Ishikawa (cell line): ENCODE data around the gene INHBB.

Experiments used
- EP300 ChIP-seq: IDR thresholded peaks from 2 replicates; pipeline ENCODE4 v1.6.1; 2012; ENCODE audit warnings: borderline replicate concordance
- FOXM1 ChIP-seq: IDR thresholded peaks from 2 replicates; pipeline ENCODE4 v1.6.1; 2012; ENCODE audit warnings: low read depth, borderline replicate concordance
- RAD21 ChIP-seq: IDR thresholded peaks from 2 replicates; pipeline ENCODE4 v1.6.1; 2012; ENCODE audit warnings: low read depth
- TAF1 ChIP-seq: IDR thresholded peaks from 2 replicates; pipeline ENCODE4 v1.6.1; 2012; ENCODE audit warnings: low read depth, mild to moderate bottlenecking
- TEAD4 ChIP-seq: IDR thresholded peaks from 2 replicates; pipeline ENCODE4 v1.6.1; 2012
- YY1 ChIP-seq: IDR thresholded peaks from 2 replicates; pipeline ENCODE4 v1.6.1; 2012; ENCODE audit warnings: low read depth
- TF ChIP-seq, protein P1 (sequence below): IDR thresholded peaks from 2 replicates; pipeline ENCODE4 v1.6.1; 2012; ENCODE audit warnings: low read depth, mild to moderate bottlenecking

DNA sequence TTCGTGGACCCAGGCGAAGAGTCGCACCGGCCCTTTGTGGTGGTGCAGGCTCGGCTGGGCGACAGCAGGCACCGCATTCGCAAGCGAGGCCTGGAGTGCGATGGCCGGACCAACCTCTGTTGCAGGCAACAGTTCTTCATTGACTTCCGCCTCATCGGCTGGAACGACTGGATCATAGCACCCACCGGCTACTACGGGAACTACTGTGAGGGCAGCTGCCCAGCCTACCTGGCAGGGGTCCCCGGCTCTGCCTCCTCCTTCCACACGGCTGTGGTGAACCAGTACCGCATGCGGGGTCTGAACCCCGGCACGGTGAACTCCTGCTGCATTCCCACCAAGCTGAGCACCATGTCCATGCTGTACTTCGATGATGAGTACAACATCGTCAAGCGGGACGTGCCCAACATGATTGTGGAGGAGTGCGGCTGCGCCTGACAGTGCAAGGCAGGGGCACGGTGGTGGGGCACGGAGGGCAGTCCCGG, 3.5 kb downstream of the INHBB start:
- no peak for TF ChIP-seq YY1
- TF ChIP-seq TEAD4, result no peak
- TF ChIP-seq RAD21, result no peak
- no peak for TF ChIP-seq TAF1
- TF ChIP-seq, protein P1, sequence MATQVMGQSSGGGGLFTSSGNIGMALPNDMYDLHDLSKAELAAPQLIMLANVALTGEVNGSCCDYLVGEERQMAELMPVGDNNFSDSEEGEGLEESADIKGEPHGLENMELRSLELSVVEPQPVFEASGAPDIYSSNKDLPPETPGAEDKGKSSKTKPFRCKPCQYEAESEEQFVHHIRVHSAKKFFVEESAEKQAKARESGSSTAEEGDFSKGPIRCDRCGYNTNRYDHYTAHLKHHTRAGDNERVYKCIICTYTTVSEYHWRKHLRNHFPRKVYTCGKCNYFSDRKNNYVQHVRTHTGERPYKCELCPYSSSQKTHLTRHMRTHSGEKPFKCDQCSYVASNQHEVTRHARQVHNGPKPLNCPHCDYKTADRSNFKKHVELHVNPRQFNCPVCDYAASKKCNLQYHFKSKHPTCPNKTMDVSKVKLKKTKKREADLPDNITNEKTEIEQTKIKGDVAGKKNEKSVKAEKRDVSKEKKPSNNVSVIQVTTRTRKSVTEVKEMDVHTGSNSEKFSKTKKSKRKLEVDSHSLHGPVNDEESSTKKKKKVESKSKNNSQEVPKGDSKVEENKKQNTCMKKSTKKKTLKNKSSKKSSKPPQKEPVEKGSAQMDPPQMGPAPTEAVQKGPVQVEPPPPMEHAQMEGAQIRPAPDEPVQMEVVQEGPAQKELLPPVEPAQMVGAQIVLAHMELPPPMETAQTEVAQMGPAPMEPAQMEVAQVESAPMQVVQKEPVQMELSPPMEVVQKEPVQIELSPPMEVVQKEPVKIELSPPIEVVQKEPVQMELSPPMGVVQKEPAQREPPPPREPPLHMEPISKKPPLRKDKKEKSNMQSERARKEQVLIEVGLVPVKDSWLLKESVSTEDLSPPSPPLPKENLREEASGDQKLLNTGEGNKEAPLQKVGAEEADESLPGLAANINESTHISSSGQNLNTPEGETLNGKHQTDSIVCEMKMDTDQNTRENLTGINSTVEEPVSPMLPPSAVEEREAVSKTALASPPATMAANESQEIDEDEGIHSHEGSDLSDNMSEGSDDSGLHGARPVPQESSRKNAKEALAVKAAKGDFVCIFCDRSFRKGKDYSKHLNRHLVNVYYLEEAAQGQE, result no peak
- TF ChIP-seq FOXM1, result no peak
- TF ChIP-seq EP300, result no peak
